ENCODE results near the gene CABLES1.

Gene CABLES1

DNA sequence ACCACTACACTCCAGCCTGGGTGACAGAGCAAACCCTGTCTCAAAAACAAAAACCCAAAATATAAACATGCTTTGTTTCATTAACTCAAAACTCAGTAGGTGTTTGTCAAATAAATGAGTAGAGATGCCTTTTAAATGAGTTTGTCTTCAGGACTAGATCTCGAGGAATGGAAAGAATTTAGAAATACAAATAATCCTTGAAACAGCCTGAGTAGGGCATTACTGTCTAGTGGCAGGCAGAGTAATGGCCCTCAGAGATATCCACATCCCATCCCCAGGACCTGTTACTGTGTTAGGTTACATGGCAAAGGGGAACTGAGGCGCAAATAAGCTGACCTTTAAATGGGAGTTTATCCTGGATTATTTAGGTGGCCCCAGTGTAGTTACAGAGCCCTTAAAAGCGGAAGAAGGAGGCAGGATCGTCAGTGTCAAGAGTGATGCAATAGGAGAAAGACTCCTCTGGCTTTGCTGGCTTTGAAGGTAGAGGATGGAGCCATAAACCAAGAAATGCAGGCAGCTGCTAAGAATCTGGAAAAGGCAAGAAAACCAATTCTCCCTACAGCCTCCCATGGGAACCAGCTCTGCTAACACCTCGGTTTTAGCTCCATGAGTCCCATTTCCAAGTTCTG lies 63.0 kb downstream of the CABLES1 start:
- no peak overlapping the region for H3K4me3 ChIP-seq (ENCODE audit: low read depth, low read length)
- TF ChIP-seq, protein P1, sequence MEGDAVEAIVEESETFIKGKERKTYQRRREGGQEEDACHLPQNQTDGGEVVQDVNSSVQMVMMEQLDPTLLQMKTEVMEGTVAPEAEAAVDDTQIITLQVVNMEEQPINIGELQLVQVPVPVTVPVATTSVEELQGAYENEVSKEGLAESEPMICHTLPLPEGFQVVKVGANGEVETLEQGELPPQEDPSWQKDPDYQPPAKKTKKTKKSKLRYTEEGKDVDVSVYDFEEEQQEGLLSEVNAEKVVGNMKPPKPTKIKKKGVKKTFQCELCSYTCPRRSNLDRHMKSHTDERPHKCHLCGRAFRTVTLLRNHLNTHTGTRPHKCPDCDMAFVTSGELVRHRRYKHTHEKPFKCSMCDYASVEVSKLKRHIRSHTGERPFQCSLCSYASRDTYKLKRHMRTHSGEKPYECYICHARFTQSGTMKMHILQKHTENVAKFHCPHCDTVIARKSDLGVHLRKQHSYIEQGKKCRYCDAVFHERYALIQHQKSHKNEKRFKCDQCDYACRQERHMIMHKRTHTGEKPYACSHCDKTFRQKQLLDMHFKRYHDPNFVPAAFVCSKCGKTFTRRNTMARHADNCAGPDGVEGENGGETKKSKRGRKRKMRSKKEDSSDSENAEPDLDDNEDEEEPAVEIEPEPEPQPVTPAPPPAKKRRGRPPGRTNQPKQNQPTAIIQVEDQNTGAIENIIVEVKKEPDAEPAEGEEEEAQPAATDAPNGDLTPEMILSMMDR (IDR thresholded peaks at IDR 0.05; ENCODE audit: low read depth, low read length), result no peak

DNA sequence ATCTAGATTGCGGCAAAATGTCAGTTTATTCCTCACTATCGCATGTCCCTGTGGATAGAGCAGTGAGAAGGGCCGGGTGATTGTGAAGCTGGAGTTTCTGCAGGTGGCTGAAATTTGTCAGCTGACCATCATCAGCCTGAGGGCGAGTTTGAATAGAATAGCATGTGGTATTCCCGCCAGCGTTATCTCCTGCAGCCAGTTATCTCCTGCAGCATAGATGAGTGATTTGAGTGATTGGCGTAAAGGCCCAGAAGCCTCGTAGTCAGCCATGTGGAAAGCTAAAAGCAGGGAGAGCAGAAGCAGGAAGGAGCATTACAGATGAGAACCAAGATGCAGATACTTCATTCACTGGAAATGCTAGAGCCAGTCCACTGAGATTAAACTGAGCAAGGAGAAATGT lies 65.5 kb downstream of the CABLES1 start:
- H3K4me3 ChIP-seq (ENCODE audit: low read depth, low read length), result no peak overlapping the region
- TF ChIP-seq, protein P1 (IDR thresholded peaks at IDR 0.05; ENCODE audit: low read depth, low read length), result no peak

DNA sequence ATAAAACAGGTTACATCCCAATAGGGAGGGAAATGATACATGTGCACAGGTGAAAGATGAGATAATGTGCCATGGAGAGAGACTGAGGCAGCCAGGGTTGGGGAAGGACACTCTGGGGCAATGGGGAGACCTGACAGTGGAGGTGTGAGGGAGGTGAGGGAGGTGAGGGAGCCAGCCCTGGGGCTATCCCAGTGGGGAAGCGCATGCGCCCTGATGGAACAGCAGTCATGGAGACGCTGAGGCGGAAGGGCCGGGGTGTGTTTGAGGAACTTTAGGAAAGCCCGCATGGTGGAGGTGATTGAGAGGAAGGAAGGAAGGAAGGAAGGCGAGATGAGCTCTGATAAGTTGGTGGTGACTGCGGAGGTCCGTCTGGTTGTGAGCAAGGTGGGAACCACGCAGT lies 66.5 kb downstream of the CABLES1 start:
- TF ChIP-seq, protein P1 (IDR thresholded peaks at IDR 0.05; ENCODE audit: low read depth, low read length), result no peak
- no peak overlapping the region for H3K4me3 ChIP-seq (ENCODE audit: low read depth, low read length)

DNA sequence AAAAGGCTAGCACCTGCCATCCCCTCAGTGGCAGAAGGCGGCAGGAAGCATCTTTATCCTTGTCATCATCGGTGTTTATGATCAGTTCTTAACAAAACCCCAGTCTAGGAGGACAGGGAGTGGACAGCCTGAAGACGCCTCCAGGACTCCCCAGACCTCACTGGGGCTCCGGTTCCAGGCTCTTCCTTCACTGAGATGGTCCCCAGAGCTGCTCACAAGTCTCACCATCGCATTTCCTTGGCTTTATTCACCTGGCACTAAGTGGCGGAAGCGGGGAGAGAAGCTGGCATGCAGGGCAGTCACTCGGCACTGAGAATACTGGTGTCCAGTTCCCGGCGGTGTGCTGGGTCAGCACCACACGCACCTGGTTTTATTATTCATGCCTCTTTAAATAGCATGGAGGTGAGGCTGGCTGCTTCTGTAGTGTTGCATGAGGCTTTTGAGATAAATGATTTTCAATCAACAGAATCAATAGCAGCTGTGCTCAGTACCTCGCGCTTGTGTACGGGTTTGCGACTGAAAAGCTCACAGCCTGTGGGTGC lies 68.7 kb downstream of the CABLES1 start:
- TF ChIP-seq, protein P1 (IDR thresholded peaks at IDR 0.05; ENCODE audit: low read depth, low read length), result no peak

DNA sequence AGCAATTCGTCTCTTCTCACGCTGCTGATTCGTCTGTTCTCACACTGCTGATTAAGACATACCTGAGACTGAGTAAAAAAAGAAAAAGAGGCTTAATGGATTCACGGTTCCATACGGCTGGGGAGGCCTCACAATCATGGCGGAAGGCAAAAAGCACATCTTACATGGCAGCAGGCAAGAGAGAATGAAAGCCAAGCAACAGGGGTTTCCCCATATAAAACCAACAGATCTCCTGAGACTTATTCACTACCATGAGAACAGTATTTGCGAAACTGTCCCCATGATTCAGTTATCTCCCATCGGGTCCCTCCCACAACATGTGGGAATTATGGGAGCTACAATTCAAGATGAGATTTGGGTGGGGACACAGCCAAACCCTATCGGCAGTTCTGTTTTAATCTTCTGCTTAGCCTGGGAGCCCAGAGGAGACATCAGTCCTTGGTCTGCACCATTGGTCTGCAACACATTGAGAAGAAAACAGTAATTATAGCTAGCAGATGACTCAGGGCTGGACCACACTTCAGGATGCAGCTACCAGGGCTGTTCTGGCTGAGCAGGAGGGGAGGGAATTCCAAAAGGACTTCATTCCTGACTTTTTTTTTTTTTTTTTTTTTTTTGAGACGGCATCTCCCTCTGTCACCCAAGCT lies 69.4 kb downstream of the CABLES1 start:
- no peak overlapping the region for H3K4me3 ChIP-seq (ENCODE audit: low read depth, low read length)
- TF ChIP-seq, protein P1 (IDR thresholded peaks at IDR 0.05; ENCODE audit: low read depth, low read length), result no peak

More for the DNA sequence above, 68.7 kb downstream of the CABLES1 start:
- H3K4me3 ChIP-seq (ENCODE audit: low read depth, low read length), result no peak overlapping the region

DNA sequence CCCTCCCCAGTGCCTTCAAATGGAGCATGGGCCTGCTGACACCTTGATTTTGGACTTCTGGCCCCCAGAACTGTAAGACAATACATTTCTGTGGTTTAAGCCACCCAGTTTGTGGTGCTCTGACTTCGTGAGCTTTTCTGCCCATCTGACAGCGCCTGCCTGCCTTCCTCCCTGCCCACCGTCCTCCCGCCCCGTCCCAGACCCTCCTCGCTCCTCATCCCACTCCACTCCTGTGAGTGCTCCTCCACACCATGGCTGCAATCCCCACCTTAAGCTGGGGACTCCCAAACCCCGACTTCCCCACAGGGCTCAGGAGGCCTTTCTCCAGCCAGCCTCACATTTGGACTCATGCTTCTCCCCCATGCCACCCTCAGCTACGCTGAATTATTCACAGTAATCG lies 70.7 kb downstream of the CABLES1 start:
- TF ChIP-seq, protein P1 (IDR thresholded peaks at IDR 0.05; ENCODE audit: low read depth, low read length), result no peak
- H3K4me3 ChIP-seq (ENCODE audit: low read depth, low read length), result no peak overlapping the region

All from WI38 (cell line).